Stimulated activated CD4-positive, alpha-beta T cell treated with anti-CD3 and anti-CD28 coated beads, TNF-alpha, amount 100 ng/mL, for 24 hours (primary cell): ENCODE results near the gene MRPS18A.
"Not testable (repeated sequence)": the region's sequence is repeated elsewhere in the genome, so short reads cannot be mapped to it uniquely, and the experiment has no call there.

Source experiments
- DNase-seq, 3 experiments: peaks; one replicate each; pipeline ENCODE4 v3.0.0-alpha.2; 2020; ENCODE audit warnings: low read depth in 3 of 3

Gene MRPS18A

GRCh38 chr6:43635387-43636307 is 51.9 kb downstream of the MRPS18A start, which contains the start of gene MAD2L1BP:
MAD2L1BP (plus strand) TSS chr6:43635840; CDS start chr6:43635876, 36 bp downstream.
- peak; percentile 79 to 88 (median 80) for DNase-seq

GRCh38 chr6:43634702-43635303 is 52.8 kb downstream of the MRPS18A start:
- DNase-seq = no peak

- DNase-seq = not testable (repeated sequence)
Observed at GRCh38 chr6:43633002-43633401, 54.6 kb downstream of the MRPS18A start.

GRCh38 chr6:43630980-43631619 is 56.5 kb downstream of the MRPS18A start:
- no peak for DNase-seq

GRCh38 chr6:43629505-43630300 is 57.9 kb downstream of the MRPS18A start:
- peak; percentile 68 to 90 (median 75) for DNase-seq

- peak; percentile 92 to 96 (median 95) for DNase-seq
Observed at GRCh38 chr6:43629104-43629504, 58.5 kb downstream of the MRPS18A start, which contains the start of gene GTPBP2. GTPBP2 (minus strand) TSS chr6:43629264; CDS start chr6:43629162, 102 bp downstream.

- peak in 2 of 3 experiments; percentile 31 to 48 for DNase-seq
Observed at GRCh38 chr6:43628393-43629103, 59.0 kb downstream of the MRPS18A start.

GRCh38 chr6:43627008-43627825 is 60.4 kb downstream of the MRPS18A start:
- DNase-seq = no peak

GRCh38 chr6:43625393-43625992 is 62.1 kb downstream of the MRPS18A start:
- DNase-seq = no peak

- no peak for DNase-seq
Observed at GRCh38 chr6:43624786-43625288, 62.8 kb downstream of the MRPS18A start.

GRCh38 chr6:43623880-43624785 is 63.5 kb downstream of the MRPS18A start:
- no peak for DNase-seq

- DNase-seq = no peak
Observed at GRCh38 chr6:43622541-43622940, 65.0 kb downstream of the MRPS18A start.

GRCh38 chr6:43621836-43622180 is 65.8 kb downstream of the MRPS18A start:
- no peak for DNase-seq
